H9 (cell line): ENCODE data around the gene PRR20G. TPM values are rescaled to one million over a fixed set of nuclear protein-coding genes. Genes with fewer than 3 reads are reported as not detected.

Experiments
- DNase-seq: peaks from one replicate; pipeline ENCODE4 v3.0.0-alpha.2; 2017
- H2AFZ ChIP-seq: one replicate; pipeline ENCODE4 v1.6.1; 2013; ENCODE audit warnings: mild to moderate bottlenecking, low read length, control low read depth, moderate library complexity
- H2AK5ac ChIP-seq: 2 replicates; pipeline ENCODE4 v1.6.1; 2013; ENCODE audit warnings: low read length, control low read depth, mixed read lengths; ENCODE audit not compliant: insufficient read length
- H2BK120ac ChIP-seq: one replicate; pipeline ENCODE4 v1.6.1; 2013; ENCODE audit warnings: low read depth, mild to moderate bottlenecking, low read length, control low read depth, inconsistent platforms; ENCODE audit not compliant: poor library complexity, severe bottlenecking
- H2BK12ac ChIP-seq: 2 replicates; pipeline ENCODE4 v1.6.1; 2013; ENCODE audit warnings: low read length, control low read depth, mixed read lengths, low read depth; ENCODE audit not compliant: insufficient read length
- H2BK15ac ChIP-seq: 2 replicates; pipeline ENCODE4 v1.6.1; 2013; ENCODE audit warnings: low read depth, low read length, control low read depth
- H2BK20ac ChIP-seq: one replicate; pipeline ENCODE4 v1.6.1; 2013; ENCODE audit warnings: low read depth, mild to moderate bottlenecking, low read length, control low read depth, inconsistent platforms; ENCODE audit not compliant: poor library complexity, severe bottlenecking
- H2BK5ac ChIP-seq: 2 replicates; pipeline ENCODE4 v1.6.1; 2013; ENCODE audit warnings: low read length, control low read depth, mixed read lengths; ENCODE audit not compliant: insufficient read length
- H3K14ac ChIP-seq: 2 replicates; pipeline ENCODE4 v1.6.1; 2013; ENCODE audit warnings: low read length, control low read depth; ENCODE audit not compliant: insufficient read depth
- H3K18ac ChIP-seq: 2 replicates; pipeline ENCODE4 v1.6.1; 2013; ENCODE audit warnings: low read depth, mild to moderate bottlenecking, mixed read lengths, low read length, control low read depth; ENCODE audit not compliant: insufficient read length
- H3K23ac ChIP-seq: 2 replicates; pipeline ENCODE4 v1.6.1; 2013; ENCODE audit warnings: low read length, control low read depth, mixed read lengths, low read depth; ENCODE audit not compliant: insufficient read length
- H3K23me2 ChIP-seq: 2 replicates; pipeline ENCODE4 v1.6.1; 2013; ENCODE audit warnings: low read depth, mild to moderate bottlenecking, mixed read lengths, low read length, control low read depth; ENCODE audit not compliant: insufficient read length, poor library complexity, severe bottlenecking
- H3K27ac ChIP-seq: 2 replicates; pipeline ENCODE4 v1.5.1; 2013; ENCODE audit warnings: low read length, control low read depth, mixed read lengths, low read depth; ENCODE audit not compliant: insufficient read length
- H3K27me3 ChIP-seq: 2 replicates; pipeline ENCODE4 v1.6.1; 2013; ENCODE audit warnings: low read length, control low read depth, inconsistent platforms; ENCODE audit not compliant: insufficient read depth
- H3K4ac ChIP-seq: 2 replicates; pipeline ENCODE4 v1.6.1; 2013; ENCODE audit warnings: low read depth, mild to moderate bottlenecking, control low read depth, inconsistent platforms, low read length, moderate library complexity
- H3K4me1 ChIP-seq: 2 replicates; pipeline ENCODE4 v1.6.1; 2013; ENCODE audit warnings: low read length, control low read depth, inconsistent platforms; ENCODE audit not compliant: insufficient read depth
- H3K4me2 ChIP-seq: 2 replicates; pipeline ENCODE4 v1.6.1; 2013; ENCODE audit warnings: low read length, control low read depth, mixed read lengths; ENCODE audit not compliant: insufficient read length, insufficient read depth
- H3K56ac ChIP-seq: 2 replicates; pipeline ENCODE4 v1.6.1; 2013; ENCODE audit warnings: low read depth, mild to moderate bottlenecking, mixed read lengths, low read length, control low read depth; ENCODE audit not compliant: insufficient read length
- H3K79me1 ChIP-seq: 2 replicates; pipeline ENCODE4 v1.6.1; 2013; ENCODE audit warnings: low read depth, mild to moderate bottlenecking, moderate library complexity, low read length, control low read depth, inconsistent platforms; ENCODE audit not compliant: insufficient read depth, poor library complexity, severe bottlenecking
- H3K79me2 ChIP-seq: 2 replicates; pipeline ENCODE4 v1.6.1; 2013; ENCODE audit warnings: low read length, control low read depth, inconsistent platforms; ENCODE audit not compliant: insufficient read depth
- H3K9ac ChIP-seq: 2 replicates; pipeline ENCODE4 v1.6.1; 2013; ENCODE audit warnings: low read length, control low read depth, mixed read lengths; ENCODE audit not compliant: insufficient read length; ENCODE audit errors: extremely low read depth
- H3K9me3 ChIP-seq: one replicate; pipeline ENCODE4 v1.6.1; 2013; ENCODE audit warnings: low read depth, low read length, inconsistent platforms; ENCODE audit not compliant: control insufficient read depth
- H3T11ph ChIP-seq: one replicate; pipeline ENCODE4 v1.6.1; 2013; ENCODE audit warnings: mild to moderate bottlenecking, low read length, control low read depth, inconsistent platforms
- H4K20me1 ChIP-seq: one replicate; pipeline ENCODE4 v1.6.1; 2013; ENCODE audit not compliant: control insufficient read depth, insufficient read length, insufficient read depth
- H4K5ac ChIP-seq: 2 replicates; pipeline ENCODE4 v1.6.1; 2013; ENCODE audit warnings: low read depth, mild to moderate bottlenecking, mixed read lengths, low read length, control low read depth; ENCODE audit not compliant: insufficient read length
- H4K8ac ChIP-seq: replicated peaks from 2 replicates; pipeline ENCODE4 v1.6.1; 2013; ENCODE audit warnings: low read length, control low read depth, mixed read lengths, low read depth; ENCODE audit not compliant: insufficient read length
- H4K91ac ChIP-seq: 2 replicates; pipeline ENCODE4 v1.6.1; 2013; ENCODE audit warnings: low read depth, mild to moderate bottlenecking, moderate library complexity, mixed read lengths, low read length, control low read depth; ENCODE audit not compliant: insufficient read length
- H3K27ac Mint-ChIP-seq, 3 experiments: 2 replicates in 2 of 3; 3 replicates in 1 of 3; pipeline ENCODE4 v1.8.0; 2020 to 2021; ENCODE audit warnings: mixed read lengths in 3 of 3, mild to moderate bottlenecking in 1 of 3, moderate library complexity in 1 of 3
- H3K27me3 Mint-ChIP-seq: 2 replicates; pipeline ENCODE4 v1.8.0; 2021; ENCODE audit warnings: low read depth, mild to moderate bottlenecking, moderate library complexity, mixed read lengths
- H3K36me3 Mint-ChIP-seq, 3 experiments: 2 replicates in 2 of 3; 3 replicates in 1 of 3; pipeline ENCODE4 v1.8.0; 2020 to 2021; ENCODE audit warnings: low read depth in 3 of 3, mixed read lengths in 3 of 3; ENCODE audit not compliant: insufficient read depth in 1 of 3
- H3K4me1 Mint-ChIP-seq, 2 experiments: 2 replicates each; pipeline ENCODE4 v1.8.0; 2020; ENCODE audit warnings: mixed read lengths in 2 of 2
- H3K4me3 Mint-ChIP-seq, 2 experiments: 2 replicates in 1 of 2; 3 replicates in 1 of 2; pipeline ENCODE4 v1.8.0; 2020 to 2021; ENCODE audit warnings: mild to moderate bottlenecking in 2 of 2, mixed read lengths in 2 of 2, moderate library complexity in 1 of 2
- H3K9me3 Mint-ChIP-seq, 2 experiments: 2 replicates in 1 of 2; 3 replicates in 1 of 2; pipeline ENCODE4 v1.8.0; 2020; ENCODE audit warnings: mild to moderate bottlenecking in 2 of 2, mixed read lengths in 2 of 2, moderate library complexity in 1 of 2
- CTCF ChIP-seq: fragments of 200-600 bp; sonication (generic); conservative IDR thresholded peaks from 3 replicates; pipeline ENCODE4 v1.8.0; 2021; ENCODE audit warnings: antibody characterized with exemption, mild to moderate bottlenecking
- total RNA-seq: library from RNA; stranded (reverse); gene quantifications from 2 replicates; pipeline ENCODE4 v1.2.1, GENCODE V29; 2021

Gene PRR20G
- total RNA-seq, 1 experiment from 2014 or later = 0.35 TPM

GRCh38 chr3:127276995-127277394 is 10.9 kb downstream of the PRR20G start:
- Histone ChIP-seq H3K18ac (no peak overlapping the region), H3K14ac (no peak overlapping the region)
- H3K27ac Mint-ChIP-seq = no peak overlapping the region; a peak in 1 of 7 replicates

More at GRCh38 chr3:127276995-127277394, 10.9 kb downstream of the PRR20G start:
- H2AFZ ChIP-seq = no peak overlapping the region
- H3K27me3 ChIP-seq = no peaks in the 10 kb centered on the region
- TF ChIP-seq CTCF = no peak
- H3K79me1 ChIP-seq = no peaks in the 10 kb centered on the region
- no peaks in the 10 kb centered on the region for H4K20me1 ChIP-seq
- H3K4ac ChIP-seq = no peak overlapping the region
- Mint-ChIP-seq H3K4me3 (no peak overlapping the region), H3K4me1 (peaks cover 5 to 7% of the 10 kb centered on the region in 2 experiments), H3K27me3 (peaks cover 6% of the 10 kb centered on the region), H3K36me3 (peaks cover 0 to 20% (median 0%) of the 10 kb centered on the region in 3 experiments; a peak in 3 of 7 replicates), H3K9me3 (peaks cover 35 to 45% of the 10 kb centered on the region in 2 experiments)
- no peak overlapping the region for H3T11ph ChIP-seq
- H3K56ac ChIP-seq = no peak overlapping the region
- no peak overlapping the region for H4K5ac ChIP-seq
- H3K27ac ChIP-seq = no peak overlapping the region
- no peak overlapping the region for H4K8ac ChIP-seq
- no peak overlapping the region for H3K23ac ChIP-seq
- H2BK12ac ChIP-seq = no peak overlapping the region
- no peak overlapping the region for H2BK5ac ChIP-seq
- no peak overlapping the region for H2BK120ac ChIP-seq
- DNase-seq = no peak
- H3K4me1 ChIP-seq = no peaks in the 10 kb centered on the region
- no peak overlapping the region for H2BK20ac ChIP-seq
- no peak overlapping the region for H2AK5ac ChIP-seq
- peaks cover 25% of the 10 kb centered on the region for H3K9me3 ChIP-seq
- no peak overlapping the region for H3K4me2 ChIP-seq
- no peak overlapping the region for H2BK15ac ChIP-seq
- H3K23me2 ChIP-seq = no peaks in the 10 kb centered on the region
- H3K79me2 ChIP-seq = no peaks in the 10 kb centered on the region
- no peak overlapping the region for H4K91ac ChIP-seq
- H3K9ac ChIP-seq = no peak overlapping the region
